HepG2 (cell line): Measurements from ENCODE around the gene HELZ. TPM values are rescaled to one million over a fixed set of nuclear protein-coding genes. Genes with fewer than 3 reads are reported as not detected.

ENCODE experiments used
- AGO1 ChIP-seq: fragments of 200-400 bp; formaldehyde crosslinking; IDR thresholded peaks from 2 replicates; pipeline ENCODE4 v1.6.1; 2017; ENCODE audit warnings: mild to moderate bottlenecking, low read depth, low read length, moderate library complexity; ENCODE audit not compliant: poor library complexity, severe bottlenecking
- ARHGAP35 ChIP-seq: sonication (generic); formaldehyde crosslinking; IDR thresholded peaks from 2 replicates; pipeline ENCODE4 v1.9.0; 2022; ENCODE audit warnings: mild to moderate bottlenecking, inconsistent platforms, moderate library complexity, missing genetic modification reagents, borderline replicate concordance
- ARNT ChIP-seq: fragments of 450-650 bp; IDR thresholded peaks from 2 replicates; pipeline ENCODE4 v1.6.1; 2017
- CBX2 ChIP-seq, 2 experiments: fragments of 200-600 bp in 1 of 2; sonication (generic); formaldehyde crosslinking in 1 of 2; IDR thresholded peaks; 2 replicates each; pipeline versions ENCODE4 v1.7.0 to v1.8.1; 2018 to 2022; ENCODE audit warnings: low read depth in 2 of 2, low read length in 1 of 2, mild to moderate bottlenecking in 1 of 2, missing genetic modification reagents in 1 of 2
- CENPT ChIP-seq: sonication (generic); formaldehyde crosslinking; IDR thresholded peaks from 2 replicates; pipeline ENCODE4 v1.8.0; 2022; ENCODE audit warnings: low read depth, mild to moderate bottlenecking, moderate library complexity, missing genetic modification reagents
- DPF2 ChIP-seq: sonication (generic); formaldehyde crosslinking; IDR thresholded peaks from 2 replicates; pipeline ENCODE4 v1.4.0; 2020; ENCODE audit warnings: mild to moderate bottlenecking, low read depth, missing genetic modification reagents, borderline replicate concordance
- ELF3 ChIP-seq: IDR thresholded peaks from 2 replicates; pipeline ENCODE4 v1.6.1; 2016; ENCODE audit warnings: missing genetic modification reagents, missing compliant biosample characterization
- ETV6 ChIP-seq: sonication (generic); formaldehyde crosslinking; conservative IDR thresholded peaks from 2 replicates; pipeline ENCODE4 v1.4.0; 2020; ENCODE audit warnings: missing genetic modification reagents
- GABPB1 ChIP-seq: IDR thresholded peaks from 2 replicates; pipeline ENCODE4 v1.6.1; 2016; ENCODE audit warnings: mild to moderate bottlenecking, missing genetic modification reagents, moderate library complexity, missing compliant biosample characterization
- HMG20B ChIP-seq: conservative IDR thresholded peaks from 2 replicates; pipeline ENCODE4 v1.6.1; 2016; ENCODE audit warnings: missing genetic modification reagents, missing compliant biosample characterization
- IRF2 ChIP-seq: IDR thresholded peaks from 2 replicates; pipeline ENCODE4 v1.6.1; 2018; ENCODE audit warnings: missing genetic modification reagents, missing compliant biosample characterization
- KLF9 ChIP-seq: IDR thresholded peaks from 2 replicates; pipeline ENCODE4 v1.6.1; 2016; ENCODE audit warnings: low read depth
- MBD4 ChIP-seq: IDR thresholded peaks from 2 replicates; pipeline ENCODE4 v1.6.1; 2012; ENCODE audit warnings: low read length, inconsistent platforms, borderline replicate concordance
- MYNN ChIP-seq: sonication (generic); formaldehyde crosslinking; IDR thresholded peaks from 2 replicates; pipeline ENCODE4 v1.4.0; 2020; ENCODE audit warnings: mild to moderate bottlenecking, low read depth, missing genetic modification reagents
- NCOA1 ChIP-seq: sonication (generic); formaldehyde crosslinking; IDR thresholded peaks from 2 replicates; pipeline ENCODE4 v1.9.0; 2021; ENCODE audit warnings: missing genetic modification reagents
- NFKB2 ChIP-seq: sonication (generic); formaldehyde crosslinking; IDR thresholded peaks from 2 replicates; pipeline ENCODE4 v1.4.0; 2020; ENCODE audit warnings: missing genetic modification reagents, borderline replicate concordance
- NR2C2 ChIP-seq: sonication (generic); formaldehyde crosslinking; IDR thresholded peaks from 2 replicates; pipeline ENCODE4 v1.4.0; 2020; ENCODE audit warnings: missing genetic modification reagents, mild to moderate bottlenecking, moderate library complexity, borderline replicate concordance
- RXRA ChIP-seq: sonication (generic); formaldehyde crosslinking; IDR thresholded peaks from 2 replicates; pipeline ENCODE4 v1.5.1; 2020; ENCODE audit warnings: missing genetic modification reagents
- SOX6 ChIP-seq, 2 experiments: fragments of 450-650 bp in 1 of 2; sonication (generic) in 1 of 2; formaldehyde crosslinking in 1 of 2; IDR thresholded peaks; 2 replicates each; pipeline versions ENCODE4 v1.4.0 to v1.6.1; 2017 to 2020; ENCODE audit warnings: antibody characterized with exemption in 1 of 2, mild to moderate bottlenecking in 1 of 2, missing genetic modification reagents in 1 of 2
- TCF7 ChIP-seq: sonication (generic); IDR thresholded peaks from 2 replicates; pipeline ENCODE4 v1.6.1; 2016; ENCODE audit warnings: antibody characterized with exemption, low read depth
- XRCC5 ChIP-seq: fragments of 200-400 bp; formaldehyde crosslinking; optimal IDR thresholded peaks from 2 replicates; pipeline ENCODE3; 2017; ENCODE audit warnings: mild to moderate bottlenecking, low read length
- ZBTB3 ChIP-seq: sonication (generic); formaldehyde crosslinking; IDR thresholded peaks from 2 replicates; pipeline ENCODE4 v1.4.0; 2020; ENCODE audit warnings: low read depth, mild to moderate bottlenecking, moderate library complexity, missing genetic modification reagents, borderline replicate concordance
- ZFP41 ChIP-seq: sonication (generic); formaldehyde crosslinking; IDR thresholded peaks from 2 replicates; pipeline ENCODE4 v1.4.0; 2020; ENCODE audit warnings: mild to moderate bottlenecking, missing genetic modification reagents, borderline replicate concordance
- ZKSCAN8 ChIP-seq: IDR thresholded peaks from 2 replicates; pipeline ENCODE4 v1.6.1; 2016; ENCODE audit warnings: borderline replicate concordance, missing genetic modification reagents, missing compliant biosample characterization
- ZNF101 ChIP-seq: sonication (generic); formaldehyde crosslinking; IDR thresholded peaks from 2 replicates; pipeline ENCODE4 v1.4.0; 2020; ENCODE audit warnings: mild to moderate bottlenecking, low read depth, missing genetic modification reagents, borderline replicate concordance
- ZNF136 ChIP-seq: sonication (generic); formaldehyde crosslinking; IDR thresholded peaks from 2 replicates; pipeline ENCODE4 v1.8.1; 2022; ENCODE audit warnings: low read depth, mild to moderate bottlenecking, moderate library complexity, missing genetic modification reagents
- ZNF232 ChIP-seq: sonication (generic); formaldehyde crosslinking; IDR thresholded peaks from 2 replicates; pipeline ENCODE4 v1.4.0; 2020; ENCODE audit warnings: missing genetic modification reagents, borderline replicate concordance
- ZNF441 ChIP-seq: sonication (generic); formaldehyde crosslinking; IDR thresholded peaks from 2 replicates; pipeline ENCODE4 v1.7.0; 2021; ENCODE audit warnings: missing genetic modification reagents, borderline replicate concordance
- ZNF549 ChIP-seq: sonication (generic); formaldehyde crosslinking; IDR thresholded peaks from 2 replicates; pipeline ENCODE4 v1.5.0; 2020; ENCODE audit warnings: missing genetic modification reagents
- polyA plus RNA-seq, 8 experiments: library from polyadenylated mRNA; depleted of rRNA in 3 of 8; stranded (reverse) in 7 of 8; unstranded in 1 of 8; fragments of >200 nt; fragmentation: Illumina TruSeq in 4 of 8; extraction: Trizol in 4 of 8; gene quantifications; 2 replicates each; pipeline versions ENCODE4 v1.2.1 to v1.2.3, GENCODE V29; 2011 to 2016; ENCODE audit warnings: low read depth in 4 of 8, missing spikeins in 1 of 8, mixed read lengths in 1 of 8; ENCODE audit not compliant: insufficient read depth in 1 of 8
- total RNA-seq, 5 experiments: library from RNA; depleted of rRNA; stranded (reverse); fragments of >200 nt; fragmentation: Illumina TruSeq; extraction: Trizol; gene quantifications; 2 replicates each; pipeline ENCODE4 v1.2.3, GENCODE V29; 2016; ENCODE audit warnings: low read depth in 1 of 5
- TF ChIP-seq, protein P1 (sequence below): sonication (generic); formaldehyde crosslinking; IDR thresholded peaks from 2 replicates; pipeline ENCODE4 v1.8.0; 2022; ENCODE audit warnings: mild to moderate bottlenecking, missing genetic modification reagents

The HELZ gene
- total and polyA plus RNA-seq, 2 of the 13 experiments (the other 11 are each of a cell fraction or from before 2014, with no cell fraction given), result 35.3 to 52.4 TPM

DNA sequence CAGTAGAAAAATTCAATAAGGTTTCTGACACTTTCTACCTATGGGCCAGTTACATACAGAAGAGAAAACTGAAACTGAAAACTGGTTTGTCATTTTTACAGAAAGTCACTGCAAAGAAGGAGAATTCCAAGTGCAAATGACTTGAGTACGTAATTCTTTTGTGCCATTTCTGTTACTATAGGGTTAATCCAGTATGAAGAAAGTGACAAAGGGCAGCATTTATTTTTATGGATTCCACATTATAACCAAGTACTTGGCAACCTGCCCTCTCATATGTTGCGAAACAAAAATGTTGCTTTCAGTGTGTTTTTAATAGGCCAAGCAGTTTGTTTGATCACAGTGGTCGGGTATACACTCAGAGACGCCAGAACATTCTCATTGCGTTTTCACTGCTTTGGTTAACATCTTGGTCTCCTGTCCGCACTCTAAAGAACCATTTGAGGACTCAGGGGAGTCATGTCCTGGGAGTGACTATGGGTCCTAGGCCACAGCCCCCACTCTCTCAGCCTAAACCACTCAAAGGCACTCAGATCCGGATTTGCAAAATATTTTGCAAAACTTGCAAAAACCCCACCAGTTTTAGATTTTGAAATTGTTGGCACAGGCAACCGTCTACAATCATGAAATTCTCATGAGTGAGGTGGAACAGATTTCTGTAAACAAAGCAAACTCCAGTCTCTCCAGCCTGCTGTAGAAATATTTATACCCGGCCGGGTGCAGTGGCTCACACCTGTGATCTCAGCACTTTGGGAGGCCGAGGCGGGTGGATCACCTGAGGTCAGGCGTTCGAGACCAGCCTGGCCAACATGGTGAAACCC lies 15.4 kb upstream of the HELZ start (continued):
- TF ChIP-seq ARHGAP35 (CRISPR knock-in tag), result no peak
- no peak for TF ChIP-seq NCOA1 (CRISPR knock-in tag)
- TF ChIP-seq ZNF136 (CRISPR knock-in tag), result no peak
- TF ChIP-seq ZNF232 (CRISPR knock-in tag), result no peak
- TF ChIP-seq ZNF549 (CRISPR knock-in tag), result no peak
- TF ChIP-seq SOX6 (IDR thresholded peaks at IDR 0.05), result no peak
- 0 out of 2 replicates have a peak, but pooled peaks have one; percentile 17 for TF ChIP-seq SOX6 (CRISPR knock-in tag; IDR thresholded peaks at IDR 0.05)
- no peak for TF ChIP-seq XRCC5
- TF ChIP-seq ZNF101, result no peak
- TF ChIP-seq KLF9, result no peak
- TF ChIP-seq HMG20B (CRISPR knock-in tag), result peak; percentile 55; the same call in 1 of the 2 replicates
- TF ChIP-seq ZKSCAN8 (CRISPR knock-in tag), result no peak
- TF ChIP-seq, protein P1, sequence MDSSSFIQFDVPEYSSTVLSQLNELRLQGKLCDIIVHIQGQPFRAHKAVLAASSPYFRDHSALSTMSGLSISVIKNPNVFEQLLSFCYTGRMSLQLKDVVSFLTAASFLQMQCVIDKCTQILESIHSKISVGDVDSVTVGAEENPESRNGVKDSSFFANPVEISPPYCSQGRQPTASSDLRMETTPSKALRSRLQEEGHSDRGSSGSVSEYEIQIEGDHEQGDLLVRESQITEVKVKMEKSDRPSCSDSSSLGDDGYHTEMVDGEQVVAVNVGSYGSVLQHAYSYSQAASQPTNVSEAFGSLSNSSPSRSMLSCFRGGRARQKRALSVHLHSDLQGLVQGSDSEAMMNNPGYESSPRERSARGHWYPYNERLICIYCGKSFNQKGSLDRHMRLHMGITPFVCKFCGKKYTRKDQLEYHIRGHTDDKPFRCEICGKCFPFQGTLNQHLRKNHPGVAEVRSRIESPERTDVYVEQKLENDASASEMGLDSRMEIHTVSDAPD (CRISPR knock-in tag), result no peak
- no peak for TF ChIP-seq TCF7
- TF ChIP-seq RXRA (CRISPR knock-in tag), result no peak
- no peak for TF ChIP-seq ETV6 (CRISPR knock-in tag)
- TF ChIP-seq IRF2, result no peak
- no peak for TF ChIP-seq ZNF441
- TF ChIP-seq GABPB1 (CRISPR knock-in tag), result no peak
- no peak for TF ChIP-seq ZFP41 (CRISPR knock-in tag)
- no peak for TF ChIP-seq ELF3
- TF ChIP-seq CENPT, result no peak
- no peak for TF ChIP-seq ZBTB3 (CRISPR knock-in tag)
- no peak for TF ChIP-seq NFKB2 (CRISPR knock-in tag)
- TF ChIP-seq DPF2 (CRISPR knock-in tag), result no peak
- no peak for TF ChIP-seq MYNN (CRISPR knock-in tag)
- no peak for TF ChIP-seq CBX2 (IDR thresholded peaks at IDR 0.05; ENCODE audit: low read depth, low read length)
- no peak for TF ChIP-seq CBX2 (CRISPR knock-in tag; IDR thresholded peaks at IDR 0.05; ENCODE audit: low read depth)
- no peak for TF ChIP-seq ARNT
- no peak for TF ChIP-seq NR2C2 (CRISPR knock-in tag)
- no peak for TF ChIP-seq MBD4
- TF ChIP-seq AGO1, result no peak
